Measurements from ENCODE around the gene DUSP8.
"Not testable (repeated sequence)": the region's sequence is repeated elsewhere in the genome, so short reads cannot be mapped to it uniquely, and the experiment has no call there.

The DUSP8 gene

DNA sequence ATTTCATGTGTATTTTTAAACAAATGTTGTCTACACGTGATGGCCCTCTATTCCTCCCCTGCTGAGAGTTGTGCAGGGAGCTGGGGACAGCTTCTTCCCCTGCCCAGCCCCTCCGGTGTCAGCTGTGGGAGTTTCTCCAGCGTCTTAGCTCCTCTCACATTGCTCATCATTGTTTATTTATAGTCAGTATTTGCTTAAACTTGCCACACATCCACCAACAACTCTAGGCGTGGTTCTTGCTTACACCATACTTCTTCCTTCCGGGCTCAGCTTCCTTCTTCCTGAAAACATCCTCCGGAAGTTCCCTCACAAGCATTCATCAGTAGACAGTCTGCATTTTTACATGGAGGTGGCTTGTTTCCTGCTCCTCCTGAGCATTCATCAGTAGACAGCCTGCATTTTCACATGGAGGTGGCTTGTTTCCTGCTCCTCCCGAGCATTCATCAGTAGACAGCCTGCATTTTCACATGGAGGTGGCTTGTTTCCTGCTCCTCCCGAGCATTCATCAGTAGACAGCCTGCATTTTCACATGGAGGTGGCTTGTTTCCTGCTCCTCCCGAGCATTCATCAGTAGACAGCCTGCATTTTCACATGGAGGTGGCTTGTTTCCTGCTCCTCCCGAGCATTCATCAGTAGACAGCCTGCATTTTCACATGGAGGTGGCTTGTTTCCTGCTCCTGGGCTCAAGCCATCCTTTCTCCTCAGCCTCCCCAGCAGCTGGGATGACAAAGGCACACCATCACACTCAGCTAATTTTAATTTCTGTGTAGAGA, 17.3 kb upstream of the DUSP8 start:
- peak in 1 of 56 donors; percentile 21 for DNase-seq

- DNase-seq: no peak
Observed at GRCh38 chr11:1586699-1587098, 14.6 kb upstream of the DUSP8 start.

GRCh38 chr11:1584661-1585370, 12.7 kb upstream of the DUSP8 start, which contains the start of gene KRTAP5-1:
Gene KRTAP5-1 (minus strand): TSS chr11:1585283. CDS start chr11:1585249, 34 bp downstream.
- DNase-seq: not testable (repeated sequence)

DNA sequence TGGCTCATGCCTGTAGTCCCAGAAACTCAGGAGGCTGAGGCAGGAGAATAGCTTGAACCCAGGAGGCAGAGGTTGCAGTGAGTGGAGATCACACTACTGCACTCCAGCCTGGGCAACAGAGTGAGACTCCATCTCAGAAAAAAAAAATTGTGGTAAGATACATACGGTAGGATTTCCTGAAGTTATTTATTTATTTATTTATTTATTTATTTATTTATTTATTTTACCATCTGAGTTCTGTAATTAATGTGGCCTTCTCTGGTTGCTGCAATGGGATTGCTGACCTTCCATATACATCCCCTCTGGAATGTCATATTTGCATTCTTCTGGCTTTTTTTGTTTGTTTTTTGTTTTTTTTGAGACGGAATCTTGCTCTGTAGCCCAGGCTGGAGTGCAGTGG, 10.8 kb upstream of the DUSP8 start:
- not testable (repeated sequence) for DNase-seq

DNA sequence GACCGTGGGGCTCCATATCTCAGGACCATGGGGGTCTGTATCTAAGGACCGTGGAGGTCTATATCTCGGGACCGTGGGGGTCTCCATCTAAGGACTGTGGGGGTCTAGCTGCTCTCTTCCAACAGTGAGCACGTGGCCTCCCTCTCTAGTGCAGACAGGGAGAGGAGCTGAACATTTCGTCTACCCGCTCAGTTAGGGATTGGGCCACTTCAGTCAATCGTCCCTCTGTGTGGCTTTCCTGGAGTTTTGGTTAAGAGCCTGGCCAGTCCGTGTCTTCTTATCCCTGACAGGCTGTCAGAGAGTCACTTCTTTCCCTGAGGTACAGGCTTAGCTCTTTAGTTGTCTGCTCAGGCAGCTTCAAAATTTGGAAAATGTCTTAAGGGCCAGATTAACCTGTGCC, 9.9 kb upstream of the DUSP8 start:
- no peak for DNase-seq

DNA sequence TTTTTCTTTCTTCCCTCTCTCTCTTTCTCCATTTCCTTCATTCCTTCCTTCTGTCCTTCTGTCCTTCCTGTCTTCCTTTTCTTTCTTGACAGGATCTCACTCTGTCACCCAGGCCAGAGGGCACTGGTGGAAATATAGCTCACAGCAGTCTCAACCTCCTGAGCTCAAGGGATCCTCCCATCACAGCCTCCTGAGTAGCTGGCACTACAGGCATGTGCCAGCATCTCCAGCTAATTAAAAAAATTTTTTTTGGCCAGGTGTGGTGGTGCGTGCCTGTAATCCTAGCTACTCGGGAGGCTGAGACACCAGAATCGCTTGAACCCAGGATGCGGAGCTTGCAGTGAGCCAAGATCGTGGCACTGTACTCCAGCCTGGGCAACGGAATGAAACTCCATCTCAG, 4.8 kb upstream of the DUSP8 start:
- DNase-seq: no peak

GRCh38 chr11:1575756-1576155, 3.7 kb upstream of the DUSP8 start:
- DNase-seq: not testable (repeated sequence)

DNA sequence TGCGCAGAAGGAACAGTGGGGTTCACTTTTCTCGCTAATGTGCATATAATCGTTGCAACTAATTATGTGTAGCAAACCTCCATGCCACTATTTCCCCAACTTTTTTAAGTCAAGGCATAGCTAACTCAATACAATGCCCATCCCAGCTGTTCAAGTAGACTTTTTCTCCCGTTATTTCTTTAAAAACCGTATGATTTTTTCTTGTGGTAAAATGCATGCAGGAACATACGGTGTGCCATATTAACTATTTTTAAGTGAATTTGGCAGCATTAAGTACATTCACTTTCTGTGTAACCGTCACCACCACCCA, 2.8 kb upstream of the DUSP8 start:
- no peak for DNase-seq

DNA sequence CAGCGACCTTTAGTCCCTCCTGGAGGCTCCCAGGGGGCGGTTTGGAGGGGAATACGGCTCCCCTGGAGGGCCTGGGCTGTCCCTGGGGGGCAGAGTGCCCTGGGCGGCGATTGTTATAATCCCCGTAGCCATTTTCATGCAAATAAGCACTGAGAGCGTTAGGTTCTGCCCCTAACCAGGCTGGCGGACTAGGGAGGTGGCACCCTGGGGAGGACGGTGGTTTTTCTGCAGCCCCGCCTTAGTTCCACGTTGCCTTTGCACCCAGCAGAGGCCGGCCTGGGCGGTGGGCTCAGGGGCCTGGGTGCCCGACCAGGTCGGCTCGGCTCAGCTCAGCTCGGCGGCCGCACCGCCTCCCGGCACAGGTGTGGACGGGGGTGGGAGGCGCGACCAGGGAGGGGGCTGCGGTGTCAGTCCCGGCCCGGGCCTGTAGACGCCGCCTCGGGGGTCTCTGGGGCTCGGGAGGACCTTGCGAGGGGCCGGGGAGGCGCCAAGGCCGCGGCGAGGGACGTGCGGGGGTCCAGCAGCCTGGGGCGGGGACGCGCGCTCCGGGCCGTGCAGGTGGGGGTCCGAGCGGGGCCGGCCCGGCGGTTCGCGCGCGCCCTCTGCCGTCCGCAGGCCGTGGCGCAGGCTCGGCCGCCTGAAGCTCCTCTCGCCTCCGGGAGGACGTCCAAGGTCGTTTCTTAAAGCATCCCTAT, 2.3 kb upstream of the DUSP8 start:
- DNase-seq: peak in 22 of 56 donors; percentile 26 to 73 (median 51)

DNA sequence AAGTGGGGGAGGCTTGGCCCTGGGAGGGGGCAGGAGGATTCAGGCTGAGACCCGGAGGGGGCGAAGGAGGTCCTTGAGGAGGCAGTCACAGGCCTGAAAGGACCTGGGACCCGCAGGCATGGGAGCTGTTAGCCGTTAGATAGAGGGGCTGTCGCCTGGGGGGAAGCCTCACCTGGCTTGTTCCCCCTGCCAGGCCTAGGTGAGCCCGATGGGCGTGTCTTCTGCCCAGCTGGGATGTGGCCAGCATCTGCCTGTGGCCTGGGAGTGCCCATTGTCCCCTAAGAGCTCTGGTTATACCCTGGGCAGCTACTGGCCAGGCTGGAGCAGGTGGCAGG, 1.8 kb upstream of the DUSP8 start:
- DNase-seq: peak in 1 of 56 donors; percentile 69

DNA sequence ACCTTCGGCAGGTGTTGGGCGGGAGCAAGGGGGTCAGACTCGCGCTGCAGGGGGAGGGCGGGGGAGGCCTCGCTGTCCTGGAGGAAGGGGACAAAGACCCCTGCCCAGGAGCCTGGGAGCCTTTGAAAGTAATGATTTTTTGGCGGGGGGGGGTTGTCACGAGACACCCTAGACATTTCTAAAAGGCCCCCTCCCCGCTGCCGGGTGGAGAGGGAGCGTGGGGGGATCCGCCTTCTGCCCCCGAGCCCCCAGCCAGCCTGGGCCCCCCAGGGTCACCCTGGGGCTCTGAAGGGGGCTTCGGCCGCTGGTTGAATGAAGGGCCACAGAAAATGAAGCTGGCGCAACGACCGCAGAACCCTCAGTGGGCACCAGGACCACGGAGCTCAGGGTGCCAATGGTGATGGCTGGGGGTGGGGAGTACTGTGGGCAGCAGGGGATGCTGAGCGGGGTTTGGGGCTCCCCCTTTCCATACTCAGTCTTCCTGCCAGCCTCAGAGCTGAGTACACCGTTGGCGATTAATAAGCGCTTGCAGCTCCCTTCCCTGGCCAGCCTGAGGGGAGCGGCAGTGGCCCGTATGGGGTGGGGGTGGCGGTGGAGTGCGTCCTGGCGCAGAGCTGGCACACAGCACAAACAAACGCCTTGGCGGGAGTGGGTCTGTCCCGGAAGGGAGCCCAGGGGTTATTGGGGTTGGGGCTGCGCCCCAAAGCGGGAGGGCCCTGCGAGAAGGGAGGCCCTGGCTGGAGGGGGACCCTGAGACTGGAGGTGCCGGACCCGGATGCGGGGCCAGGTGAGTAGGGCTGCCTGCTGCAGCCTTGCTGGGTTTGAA, 1.2 kb upstream of the DUSP8 start:
- peak in 13 of 56 donors; percentile 36 to 62 (median 45) for DNase-seq

DNA sequence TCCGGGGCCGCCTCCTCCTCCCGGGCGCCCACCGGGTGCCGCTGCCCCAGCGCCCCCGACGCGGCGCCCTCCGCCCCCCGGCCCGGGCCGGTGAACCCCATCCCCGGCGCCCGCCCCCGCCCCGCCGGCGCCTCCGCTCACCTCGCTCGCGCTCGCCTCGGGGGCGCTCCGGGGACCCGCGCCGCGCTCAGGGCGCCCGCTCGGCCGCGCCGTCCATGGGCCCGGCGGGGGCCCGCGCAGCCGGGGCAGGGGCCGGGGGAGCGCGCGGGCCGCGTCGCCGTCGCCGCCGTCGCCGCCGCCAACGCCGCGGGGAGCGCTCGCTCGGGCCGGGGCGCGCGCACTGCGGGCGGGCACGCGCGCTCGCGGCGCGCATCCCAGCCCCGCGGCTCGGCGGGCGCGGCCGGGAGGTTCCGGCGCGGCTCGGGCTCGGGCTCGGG, 293 bp downstream of the DUSP8 start:
- DNase-seq: no peak

GRCh38 chr11:1570896-1571759, 943 bp downstream of the DUSP8 start:
- peak in 9 of 56 donors; percentile 29 to 68 (median 56) for DNase-seq

DNA sequence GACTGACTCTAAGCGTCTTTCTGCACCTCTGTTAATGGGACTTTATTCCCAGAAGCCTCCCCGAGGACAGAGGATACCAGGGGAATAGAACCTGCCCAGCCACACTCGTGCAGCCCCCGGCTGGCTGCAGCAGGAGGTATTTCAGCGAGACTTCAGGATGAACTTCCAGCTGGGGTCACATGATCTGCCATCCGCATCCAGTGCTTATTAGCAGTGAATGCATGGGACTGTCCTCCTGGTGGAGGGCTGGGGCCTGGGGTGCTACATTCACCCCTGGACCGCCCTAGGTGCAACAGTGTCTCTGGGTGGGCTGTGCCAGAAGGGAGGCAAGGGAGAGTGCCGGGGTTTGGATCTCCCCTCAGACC, 1.6 kb downstream of the DUSP8 start:
- DNase-seq: no peak

DNA sequence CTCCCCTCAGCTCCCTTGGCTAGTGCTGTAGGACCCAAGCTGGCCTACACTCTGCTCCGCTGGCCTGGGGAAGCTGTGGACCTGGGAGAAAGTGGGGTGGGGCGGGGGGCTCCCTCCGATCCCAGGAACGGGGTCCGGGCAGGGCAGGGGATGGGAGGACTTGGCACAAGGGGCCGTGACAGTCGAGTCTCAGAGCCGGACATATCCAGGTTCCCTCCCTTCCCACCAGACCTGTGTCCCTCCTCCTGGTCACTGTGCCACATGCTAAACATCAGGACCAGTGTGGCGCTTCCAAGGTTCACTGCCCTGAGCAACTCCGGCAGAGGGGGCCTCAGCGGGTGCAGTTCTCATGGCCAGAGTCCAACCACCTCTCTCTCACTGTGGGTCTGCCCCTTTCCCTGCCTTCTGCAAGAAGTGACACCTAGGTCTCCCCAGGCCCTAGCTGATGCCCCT, 2.0 kb downstream of the DUSP8 start:
- DNase-seq: no peak

DNA sequence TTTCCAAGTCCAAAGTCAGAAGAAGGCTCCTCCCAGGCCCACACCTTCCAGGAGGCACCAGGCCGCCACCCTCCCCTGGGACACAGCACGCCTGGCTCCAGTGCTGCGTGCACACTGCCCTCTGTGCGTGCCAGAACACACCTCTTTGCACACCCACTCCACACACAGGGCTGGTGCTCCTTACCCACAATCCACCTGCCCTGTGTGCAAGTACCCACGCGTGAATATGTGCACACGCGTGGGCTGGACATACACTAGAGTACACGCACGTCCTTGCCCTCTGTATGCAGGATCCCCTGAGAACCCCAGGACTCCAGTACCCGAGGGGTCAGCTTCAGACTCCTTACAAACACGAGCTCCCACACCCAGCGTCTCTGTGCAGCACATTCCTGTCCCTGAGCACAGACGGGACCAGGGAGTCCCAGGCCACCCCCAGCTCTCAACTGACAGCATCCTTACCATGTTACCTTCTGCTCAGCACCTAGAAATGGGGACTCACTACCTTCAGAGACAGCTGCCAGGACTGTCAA, 2.8 kb downstream of the DUSP8 start:
- no peak for DNase-seq

DNA sequence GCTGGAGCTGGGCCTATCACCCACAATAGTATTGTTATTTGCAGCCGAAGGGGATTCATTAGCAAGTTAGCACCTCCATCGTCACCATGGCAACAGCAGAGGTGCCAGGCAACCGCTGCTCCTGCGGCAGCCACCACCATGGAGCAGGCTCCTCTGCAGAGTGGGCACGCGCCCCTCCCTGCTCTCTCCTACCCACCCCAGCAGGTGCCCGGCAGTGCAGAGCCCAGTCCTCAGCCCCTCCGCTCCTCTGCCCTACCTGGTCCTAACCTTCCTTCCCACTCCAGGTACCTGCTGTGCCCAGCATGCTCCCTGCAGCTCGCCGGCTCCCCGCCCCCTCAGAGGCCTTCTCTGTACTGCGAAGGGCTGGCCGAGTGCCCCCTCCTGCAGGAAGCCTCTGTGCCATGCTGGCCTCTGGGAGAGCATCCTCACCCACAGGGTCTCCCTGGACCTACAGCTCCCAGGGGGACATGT, 3.6 kb downstream of the DUSP8 start:
- peak in 4 of 56 donors; percentile 28 to 56 (median 38) for DNase-seq

GRCh38 chr11:1567721-1568100, 4.4 kb downstream of the DUSP8 start:
- no peak for DNase-seq

DNA sequence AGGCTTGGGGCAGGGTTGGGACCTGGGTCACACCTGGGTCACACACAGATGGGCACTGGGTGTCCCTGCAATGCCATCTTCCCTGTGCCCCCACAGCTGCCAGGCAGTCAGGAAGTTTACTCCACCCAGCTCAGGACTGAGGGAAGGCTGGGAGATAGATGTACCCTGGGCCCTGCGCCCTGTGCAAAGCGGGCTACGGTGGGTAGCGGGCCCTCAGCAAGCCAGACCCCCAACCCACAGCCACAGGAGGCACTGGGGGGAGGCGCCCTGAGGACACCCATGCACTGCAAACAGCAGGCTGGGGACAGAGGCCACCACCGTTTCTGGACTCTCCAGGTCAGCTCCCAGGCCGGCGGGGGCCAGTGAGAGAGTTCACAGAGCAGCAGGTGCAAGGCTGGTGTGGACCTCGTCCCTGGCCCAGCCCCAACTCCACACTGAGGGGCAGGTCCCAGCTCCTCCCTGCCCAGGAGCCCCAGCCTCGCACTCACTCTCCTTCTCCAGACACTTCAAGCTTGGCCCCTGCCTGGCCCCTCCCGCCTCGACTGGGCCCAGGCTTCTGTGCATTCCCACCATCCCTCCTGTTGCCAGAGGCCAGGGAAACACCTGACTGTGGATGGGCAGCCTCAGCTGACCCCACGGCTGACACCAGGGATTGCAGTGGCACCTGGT, 4.9 kb downstream of the DUSP8 start:
- DNase-seq: no peak

Measured in amygdala (tissue), 56 donors.